Stimulated activated CD8-positive, alpha-beta memory T cell treated with anti-CD3 and anti-CD28 coated beads, Interleukin-2, amount 100 ng/mL, for 1 hour (primary cell): ENCODE measurements around the gene RELT.

Experiments used
- DNase-seq, 2 donors: peaks; one replicate each; pipeline ENCODE4 v3.0.0-alpha.2; 2020; ENCODE audit warnings: low read depth in 2 of 2

RELT gene

DNA sequence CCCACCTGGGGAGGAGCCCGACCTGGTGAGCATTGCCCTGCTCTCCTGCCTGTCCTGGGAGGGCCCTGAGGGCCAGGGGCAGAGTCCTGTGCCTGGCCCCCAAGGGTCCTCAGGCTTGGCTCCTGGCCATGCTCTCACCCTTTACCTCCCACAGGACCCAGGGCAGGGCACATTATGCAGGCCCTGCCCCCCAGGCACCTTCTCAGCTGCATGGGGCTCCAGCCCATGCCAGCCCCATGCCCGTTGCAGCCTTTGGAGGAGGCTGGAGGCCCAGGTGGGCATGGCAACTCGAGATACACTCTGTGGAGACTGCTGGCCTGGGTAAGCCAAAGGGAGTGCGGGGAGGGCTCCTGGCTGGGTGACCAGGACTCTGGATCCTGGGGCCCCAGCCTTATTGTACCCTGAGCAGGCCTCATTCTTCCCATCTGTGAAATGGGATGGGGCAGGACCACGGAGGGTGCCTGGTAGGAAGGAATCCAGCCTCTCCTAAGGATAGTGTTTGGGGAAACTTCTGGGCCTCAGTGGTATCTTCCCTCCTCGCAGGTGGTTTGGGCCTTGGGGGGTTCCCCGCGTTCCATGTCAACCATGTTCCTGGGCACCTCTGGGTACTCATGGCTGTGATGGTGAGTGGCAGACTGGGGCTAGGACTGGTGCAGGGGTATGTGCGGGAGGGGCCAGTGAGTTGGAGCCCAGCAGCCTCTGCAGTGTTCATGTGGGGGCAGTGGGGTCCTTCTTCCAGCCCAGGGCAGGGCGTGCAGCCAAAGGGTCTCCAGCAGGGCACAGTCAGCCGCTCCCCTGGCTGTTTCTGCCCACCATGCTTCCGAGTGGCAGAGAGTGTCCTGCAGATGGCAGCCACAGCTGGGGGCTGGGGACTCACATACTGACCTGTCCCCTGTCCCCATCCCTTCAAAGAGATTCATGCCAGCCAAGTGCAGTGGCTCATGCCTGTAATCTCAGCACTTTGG is 14.7 kb downstream of the RELT start:
- DNase-seq, result no peak

DNA sequence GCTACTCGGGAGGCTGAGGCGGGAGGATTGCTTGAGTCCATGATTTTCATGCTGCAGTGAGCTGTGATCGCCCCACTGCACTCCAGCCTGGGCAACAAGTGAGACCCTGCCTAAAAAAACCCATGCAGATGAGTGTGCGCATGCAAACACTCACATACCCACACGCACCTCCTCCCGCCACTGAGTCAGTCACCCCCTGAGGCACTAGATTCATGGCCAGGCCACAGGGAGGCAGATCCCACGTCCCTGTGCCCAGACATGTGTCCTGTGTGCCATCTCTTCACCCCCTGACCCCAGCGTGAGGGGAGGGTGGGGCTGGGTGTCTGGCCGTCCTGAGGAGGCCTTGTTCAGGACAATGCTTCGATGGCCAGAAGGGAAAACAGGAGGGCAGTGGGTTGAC is 15.5 kb downstream of the RELT start:
- DNase-seq, result no peak

DNA sequence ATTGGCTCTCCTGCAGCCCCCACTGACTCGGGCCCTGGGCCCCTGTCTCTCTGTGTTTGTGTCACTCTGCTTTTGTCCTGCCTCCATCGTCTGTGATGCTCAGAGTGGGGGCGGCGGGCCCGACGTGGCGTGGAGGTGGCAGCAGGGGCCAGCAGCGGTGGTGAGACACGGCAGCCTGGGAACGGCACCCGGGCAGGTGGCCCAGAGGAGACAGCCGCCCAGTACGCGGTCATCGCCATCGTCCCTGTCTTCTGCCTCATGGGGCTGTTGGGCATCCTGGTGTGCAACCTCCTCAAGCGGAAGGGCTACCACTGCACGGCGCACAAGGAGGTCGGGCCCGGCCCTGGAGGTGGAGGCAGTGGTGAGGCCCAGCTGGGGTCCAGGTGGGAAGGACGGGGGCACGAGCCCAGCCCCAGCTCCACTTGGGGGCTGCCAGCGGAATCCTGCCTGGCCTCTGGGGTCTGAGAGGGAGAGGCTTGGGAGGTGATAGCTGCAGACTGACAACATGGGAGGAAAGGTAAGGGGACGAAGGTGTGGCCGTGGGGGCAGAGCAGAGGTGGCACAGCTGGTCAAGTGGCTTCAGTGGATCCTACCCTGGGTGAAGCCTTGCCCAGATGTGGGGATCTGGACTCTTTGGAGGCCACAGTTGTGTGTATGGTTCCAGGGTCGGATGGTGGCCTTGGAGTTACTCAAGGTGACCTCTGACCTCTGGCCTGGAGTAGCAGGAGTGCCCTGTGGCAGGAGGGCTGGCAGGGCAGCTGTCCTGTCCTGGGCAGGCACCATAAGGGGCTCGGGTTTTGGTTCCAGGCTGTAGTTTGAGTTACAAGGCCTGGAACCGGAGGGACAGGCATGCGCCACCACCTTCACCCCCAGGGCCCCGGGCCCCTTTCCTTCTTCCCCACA is 16.2 kb downstream of the RELT start:
- no peak for DNase-seq

DNA sequence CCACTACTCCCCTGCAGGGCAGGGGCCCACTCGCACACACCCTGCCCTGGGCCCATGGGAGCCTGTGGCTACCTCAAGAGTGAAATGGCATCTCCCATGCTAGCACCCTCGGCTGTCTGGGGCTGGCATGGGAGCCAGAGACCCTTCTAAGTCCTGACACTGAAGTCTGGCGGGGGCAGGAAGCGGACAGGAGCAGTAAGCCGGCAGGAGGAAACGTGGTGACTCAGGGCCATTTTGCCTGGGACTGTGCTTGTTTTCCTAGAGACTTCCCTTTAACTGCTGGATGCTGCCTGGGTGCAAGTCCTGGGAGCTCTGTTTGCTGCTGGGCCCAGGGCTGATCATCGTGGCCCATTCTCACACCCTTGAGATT is 16.8 kb downstream of the RELT start:
- no peak for DNase-seq

DNA sequence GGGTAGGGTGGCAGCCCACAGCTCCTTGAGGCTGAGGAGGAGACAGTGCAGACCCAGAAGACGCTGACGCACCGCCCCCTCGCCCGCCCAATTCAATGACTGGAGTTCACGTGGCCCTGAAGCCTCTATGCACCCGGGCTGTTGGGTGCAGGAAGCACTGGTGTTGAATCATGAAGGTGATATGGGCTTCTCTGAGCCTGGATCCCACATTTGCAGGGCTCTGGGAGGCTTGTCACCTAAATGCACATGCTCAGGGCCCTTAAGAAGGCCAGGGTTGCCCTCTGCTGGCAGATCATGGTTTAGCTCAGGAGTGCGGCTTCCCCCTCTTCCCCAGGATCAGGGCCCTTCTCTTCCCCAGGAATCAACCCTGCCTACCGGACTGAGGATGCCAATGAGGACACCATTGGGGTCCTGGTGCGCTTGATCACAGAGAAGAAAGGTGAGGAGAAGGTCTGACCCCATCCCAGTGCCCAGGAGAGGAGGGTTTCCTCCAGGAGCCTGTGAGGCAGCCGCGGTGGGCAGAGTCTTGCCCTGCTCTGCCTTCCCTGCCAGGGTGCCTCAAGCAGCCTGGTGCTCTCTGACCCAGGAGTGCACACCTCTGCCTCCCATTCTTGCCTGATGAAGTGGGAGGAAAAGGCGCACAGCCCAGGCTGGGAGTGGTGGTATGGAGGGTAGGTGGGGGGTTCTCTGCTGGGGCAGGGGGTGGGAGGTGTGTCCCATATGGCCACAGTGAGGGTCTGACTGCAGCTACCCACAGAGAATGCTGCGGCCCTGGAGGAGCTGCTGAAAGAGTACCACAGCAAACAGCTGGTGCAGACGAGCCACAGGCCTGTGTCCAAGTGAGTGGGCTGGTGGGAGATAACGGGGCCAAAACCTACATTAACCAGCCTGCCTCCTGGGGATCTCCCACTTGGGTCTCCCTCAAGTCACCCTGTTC is 17.5 kb downstream of the RELT start:
- DNase-seq, result peak; percentile 26 to 38

DNA sequence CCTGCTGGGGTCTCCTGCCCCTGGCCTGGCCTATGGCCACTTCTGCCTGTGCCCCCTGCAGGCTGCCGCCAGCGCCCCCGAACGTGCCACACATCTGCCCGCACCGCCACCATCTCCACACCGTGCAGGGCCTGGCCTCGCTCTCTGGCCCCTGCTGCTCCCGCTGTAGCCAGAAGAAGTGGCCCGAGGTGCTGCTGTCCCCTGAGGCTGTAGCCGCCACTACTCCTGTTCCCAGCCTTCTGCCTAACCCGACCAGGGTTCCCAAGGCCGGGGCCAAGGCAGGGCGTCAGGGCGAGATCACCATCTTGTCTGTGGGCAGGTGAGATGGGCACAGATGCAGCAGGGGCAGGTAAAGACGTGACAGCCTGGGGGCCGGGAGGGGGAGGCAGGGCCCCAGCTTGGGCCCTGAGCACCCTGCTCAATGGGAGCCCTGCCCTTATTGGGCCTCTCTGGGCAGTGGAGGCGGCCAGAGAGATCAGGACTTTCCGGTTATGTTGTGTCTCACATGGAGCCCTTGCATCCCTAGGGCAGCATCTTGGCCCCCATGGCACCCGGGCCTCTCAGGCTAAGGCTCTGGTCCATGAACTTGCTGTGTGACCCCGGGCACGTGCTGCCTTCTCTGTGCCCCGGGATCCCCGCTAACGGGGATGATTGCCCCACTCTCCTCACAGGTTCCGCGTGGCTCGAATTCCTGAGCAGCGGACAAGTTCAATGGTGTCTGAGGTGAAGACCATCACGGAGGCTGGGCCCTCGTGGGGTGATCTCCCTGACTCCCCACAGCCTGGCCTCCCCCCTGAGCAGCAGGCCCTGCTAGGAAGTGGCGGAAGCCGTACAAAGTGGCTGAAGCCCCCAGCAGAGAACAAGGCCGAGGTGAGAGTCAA is 18.5 kb downstream of the RELT start:
- no peak for DNase-seq

DNA sequence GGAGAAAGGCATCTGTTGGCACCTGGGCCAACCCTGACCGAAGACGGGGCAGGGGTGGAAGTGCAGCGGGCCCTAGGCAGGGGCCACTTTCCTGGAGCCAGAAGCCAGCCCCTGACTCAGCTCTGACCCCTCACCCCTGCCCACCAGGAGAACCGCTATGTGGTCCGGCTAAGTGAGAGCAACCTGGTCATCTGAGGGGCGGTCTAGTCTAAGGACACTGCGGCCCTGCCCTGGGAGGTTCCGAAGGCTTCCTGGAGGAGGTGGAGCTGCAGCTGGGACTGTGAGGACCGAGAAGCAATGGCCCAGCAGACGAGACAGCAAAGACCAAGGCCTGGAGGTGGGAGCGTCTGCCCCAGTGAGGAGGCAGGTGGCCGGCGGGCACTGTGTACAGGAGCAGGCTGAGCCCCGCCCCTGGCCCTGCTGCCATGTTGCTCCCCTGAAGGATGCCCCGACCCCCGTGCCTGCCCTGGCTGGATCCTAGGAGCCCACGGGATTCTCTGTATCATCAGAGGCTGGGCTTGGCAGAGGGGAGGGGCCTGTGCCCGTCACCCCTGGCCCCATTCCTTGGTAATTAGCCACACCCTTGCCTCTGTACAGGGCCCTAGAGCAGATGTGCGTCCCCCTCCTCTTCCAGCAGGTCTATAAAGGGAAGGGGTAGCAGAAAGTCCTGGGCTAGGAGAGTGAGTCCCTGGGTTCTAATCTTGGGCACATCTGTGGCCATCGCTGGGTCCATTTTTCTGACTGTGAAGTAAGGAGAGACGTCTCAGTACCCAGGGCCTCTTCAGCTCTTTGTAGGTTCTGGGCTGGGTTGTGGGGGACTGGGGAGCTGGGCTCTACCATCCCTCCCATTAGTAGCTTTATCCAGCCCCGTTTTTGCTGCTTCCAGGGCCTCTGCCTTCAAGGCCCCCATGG is 19.4 kb downstream of the RELT start:
- no peak for DNase-seq

DNA sequence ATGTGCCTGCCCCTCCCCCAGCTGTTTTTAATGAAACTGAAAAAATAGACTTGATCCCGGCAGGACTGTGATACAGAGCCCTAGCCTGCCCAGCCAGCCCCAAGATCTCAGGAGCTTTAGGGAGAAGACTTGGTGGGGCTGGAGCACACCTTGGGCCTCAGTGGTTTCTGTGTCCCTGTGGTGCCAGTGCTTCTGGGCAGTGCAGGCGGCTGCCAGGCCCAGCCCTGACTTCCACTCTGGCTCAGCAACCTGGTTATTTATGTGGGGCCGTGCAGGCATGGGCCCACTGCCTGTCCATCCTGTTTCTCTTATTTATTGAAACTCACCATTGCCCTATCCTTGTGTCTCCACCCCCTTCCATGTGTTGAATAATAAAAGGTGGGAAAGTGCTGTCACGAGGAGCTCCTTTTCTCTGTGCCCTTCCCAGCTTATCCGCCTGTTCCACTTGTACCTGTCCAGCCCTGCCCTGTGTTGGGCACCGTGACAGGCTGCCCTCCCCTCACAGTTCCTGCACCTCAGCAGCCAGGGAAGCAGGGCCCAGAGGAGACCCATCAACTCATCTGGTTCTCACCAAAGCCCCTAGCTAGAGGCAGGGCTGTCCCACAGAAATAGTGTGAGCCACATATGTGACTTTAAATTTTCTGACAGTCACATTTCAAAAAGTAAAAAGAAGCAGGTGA is 20.2 kb downstream of the RELT start:
- DNase-seq, result no peak

DNA sequence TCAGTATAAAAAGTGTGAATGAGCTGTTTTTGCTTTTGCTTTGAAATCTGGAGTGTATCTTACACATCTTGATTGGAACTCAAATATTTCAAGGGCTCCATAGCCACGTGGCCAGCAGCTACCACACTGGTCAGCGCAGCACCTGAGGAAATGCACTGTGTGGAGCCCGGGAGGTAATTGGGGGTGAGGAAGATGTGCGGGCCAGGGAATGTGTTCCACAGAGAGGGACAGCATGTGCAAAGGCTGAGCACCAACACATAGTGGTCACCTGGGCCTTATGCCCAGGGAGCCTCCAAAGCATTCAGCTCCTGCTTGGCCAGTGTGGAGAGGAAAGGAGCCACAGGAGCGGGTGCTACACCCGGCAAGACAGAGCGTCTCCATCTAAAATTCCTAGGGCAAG is 20.8 kb downstream of the RELT start:
- DNase-seq, result no peak

DNA sequence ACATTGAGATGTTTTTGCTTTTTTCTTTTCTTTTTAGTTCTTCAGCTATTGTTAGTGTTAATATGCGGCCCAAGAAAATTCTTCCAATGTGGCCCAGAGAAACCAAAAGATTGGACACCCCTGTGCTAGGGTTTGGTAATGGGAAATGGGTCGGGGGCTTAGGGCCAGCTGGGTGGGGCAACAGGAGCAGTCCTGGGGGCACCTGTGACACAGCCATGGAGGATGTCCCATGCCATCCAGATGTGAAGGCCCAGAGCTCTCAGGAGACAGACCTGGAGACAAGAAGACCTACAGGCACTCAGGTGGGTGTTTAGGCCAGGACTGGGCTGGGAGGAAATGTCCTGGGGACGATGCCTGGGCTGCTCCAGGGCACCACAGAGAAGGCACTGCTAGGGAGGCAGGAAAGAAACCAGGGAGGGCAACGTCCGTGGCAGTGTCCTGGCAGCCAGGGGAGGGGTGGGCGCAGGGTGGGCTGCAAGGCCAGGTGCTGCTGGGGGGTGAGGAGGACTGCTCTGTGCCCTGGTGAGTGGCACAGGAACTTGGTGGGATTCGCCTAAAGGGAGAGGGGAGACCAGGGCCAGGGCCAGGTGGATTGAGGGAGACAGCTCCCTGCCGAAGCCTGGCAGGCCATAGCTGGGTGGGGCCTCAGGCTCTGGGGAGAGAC is 21.4 kb downstream of the RELT start:
- DNase-seq, result no peak

DNA sequence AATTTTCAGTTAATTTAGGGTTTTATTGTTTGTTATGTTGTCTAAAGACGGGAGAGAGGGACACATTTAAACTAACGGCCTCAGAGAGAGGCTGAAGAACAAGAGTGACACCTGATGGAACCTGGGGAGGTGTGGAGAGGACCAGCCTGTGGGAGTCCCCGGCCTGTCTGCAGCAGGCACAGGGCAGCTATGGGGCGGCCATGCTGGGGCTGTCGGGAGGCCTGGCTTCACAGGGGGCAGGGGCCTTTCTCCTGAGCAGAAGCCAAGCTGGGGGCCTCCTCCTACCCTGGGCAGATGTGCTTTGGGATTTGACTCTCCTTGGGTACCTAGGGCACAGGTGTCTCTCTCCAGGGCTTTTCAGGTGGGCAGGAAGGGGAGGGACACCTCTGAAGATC is 21.9 kb downstream of the RELT start:
- DNase-seq, result no peak

DNA sequence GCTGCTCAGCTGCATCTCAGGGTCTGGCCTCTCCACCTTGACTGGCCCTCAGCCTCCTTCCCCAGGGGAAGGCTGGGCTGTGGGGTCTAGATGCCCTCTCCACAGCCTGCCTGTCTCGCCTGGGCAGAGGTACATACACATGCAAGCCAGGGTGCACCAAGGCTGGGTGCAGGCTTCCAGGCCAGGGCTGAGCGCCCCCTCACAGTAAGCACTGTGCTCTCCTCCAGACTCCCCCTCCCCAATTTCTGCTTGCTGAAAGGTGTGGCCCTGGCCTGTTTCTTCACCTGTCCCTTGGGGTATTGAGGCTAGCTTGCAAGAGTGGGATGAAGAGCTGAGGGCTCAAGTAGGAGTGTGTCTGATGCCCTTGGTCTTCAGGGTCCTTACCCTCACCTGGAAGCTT is 22.5 kb downstream of the RELT start:
- DNase-seq, result no peak

DNA sequence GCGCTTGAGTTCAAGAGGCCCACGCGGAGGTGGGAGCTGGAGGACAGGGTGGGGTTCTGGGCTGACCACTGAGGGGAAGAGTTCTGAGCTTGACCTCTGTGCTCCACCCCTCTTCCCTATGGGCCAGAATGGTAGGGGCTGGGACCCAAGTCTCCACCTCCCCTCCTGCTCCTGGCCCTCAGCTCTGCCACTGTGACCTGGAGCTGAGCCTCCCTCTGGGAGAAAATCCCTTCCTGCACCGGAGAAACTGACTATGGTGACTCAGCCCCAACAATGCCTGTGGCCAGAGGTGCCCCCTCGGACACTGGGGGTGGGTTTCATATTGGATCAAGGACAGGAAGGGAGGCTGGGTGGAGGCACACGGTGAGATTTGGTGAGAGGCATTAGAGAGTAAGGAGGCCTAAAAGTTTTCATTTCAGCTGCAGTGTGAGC is 23.0 kb downstream of the RELT start:
- no peak for DNase-seq

DNA sequence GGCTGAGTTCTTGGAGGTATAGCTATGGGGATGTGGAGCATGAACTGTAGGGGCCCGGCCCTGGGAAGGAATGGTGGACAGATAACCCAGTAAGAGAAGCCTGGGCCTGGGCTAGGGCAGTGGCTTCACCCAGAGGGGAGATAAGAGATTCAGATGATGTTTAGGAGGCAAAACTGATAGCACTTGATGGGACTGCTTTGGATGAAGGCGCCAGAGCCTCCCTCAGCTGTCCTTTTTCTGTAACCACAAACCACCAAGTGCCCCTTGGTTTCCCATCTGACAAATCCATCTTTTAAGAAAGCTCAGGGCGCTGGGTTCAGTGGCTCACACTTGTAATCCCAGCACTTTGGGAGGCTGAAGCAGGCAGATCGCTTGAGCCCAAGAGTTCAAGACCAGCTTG is 23.4 kb downstream of the RELT start:
- no peak for DNase-seq

DNA sequence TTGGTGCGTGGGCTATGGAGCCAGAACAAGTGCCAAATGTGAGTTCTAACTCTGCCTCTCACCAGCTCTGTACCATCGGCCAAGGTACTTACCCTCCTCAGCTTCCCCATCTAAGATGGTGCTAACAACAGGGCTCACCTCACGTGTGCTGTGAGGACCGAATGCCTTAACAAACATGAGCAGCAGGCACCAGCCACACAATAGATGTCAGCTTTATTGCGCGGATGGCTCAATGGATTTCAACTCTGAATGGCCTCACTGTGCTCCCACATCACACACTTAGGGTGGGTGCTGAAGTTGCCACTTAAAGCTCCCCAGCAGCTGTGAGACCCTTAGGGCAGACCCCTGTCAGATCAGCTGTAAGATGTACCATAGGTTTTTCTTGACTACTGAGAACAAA is 24.1 kb downstream of the RELT start:
- DNase-seq, result no peak

DNA sequence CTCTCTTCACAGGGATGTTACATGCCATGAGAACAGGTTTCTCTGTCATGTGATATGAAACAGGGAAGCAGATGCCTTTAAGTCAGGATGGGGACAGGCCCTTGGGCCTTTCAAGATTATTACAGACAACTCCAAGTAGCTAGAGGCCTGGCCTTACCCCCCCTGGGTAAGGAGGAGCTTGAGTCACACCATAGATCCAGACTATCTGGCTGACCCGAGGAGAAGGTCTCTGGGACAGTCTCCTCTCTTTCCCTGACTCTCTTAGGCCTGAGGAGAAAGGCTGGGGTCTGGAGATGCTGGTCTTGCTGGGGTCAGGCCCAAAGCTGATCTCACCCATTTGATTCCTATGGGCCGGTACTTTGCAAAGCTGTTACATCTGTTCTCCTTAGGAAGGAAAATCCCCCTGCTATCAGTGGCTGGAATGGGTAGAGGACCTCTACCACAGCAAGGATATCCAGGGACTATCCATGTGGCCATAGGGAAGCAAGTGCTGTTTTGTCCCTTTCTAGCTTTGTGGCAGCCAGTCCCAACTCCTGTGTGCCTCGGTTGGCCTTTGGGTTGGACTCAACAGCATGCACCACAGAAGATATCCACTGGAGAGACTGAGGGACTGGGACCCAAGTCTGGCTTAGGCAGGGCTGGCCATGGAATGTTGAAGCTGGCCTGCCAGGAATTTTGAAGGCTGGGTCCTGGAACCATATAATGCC is 25.2 kb downstream of the RELT start:
- DNase-seq, result no peak

DNA sequence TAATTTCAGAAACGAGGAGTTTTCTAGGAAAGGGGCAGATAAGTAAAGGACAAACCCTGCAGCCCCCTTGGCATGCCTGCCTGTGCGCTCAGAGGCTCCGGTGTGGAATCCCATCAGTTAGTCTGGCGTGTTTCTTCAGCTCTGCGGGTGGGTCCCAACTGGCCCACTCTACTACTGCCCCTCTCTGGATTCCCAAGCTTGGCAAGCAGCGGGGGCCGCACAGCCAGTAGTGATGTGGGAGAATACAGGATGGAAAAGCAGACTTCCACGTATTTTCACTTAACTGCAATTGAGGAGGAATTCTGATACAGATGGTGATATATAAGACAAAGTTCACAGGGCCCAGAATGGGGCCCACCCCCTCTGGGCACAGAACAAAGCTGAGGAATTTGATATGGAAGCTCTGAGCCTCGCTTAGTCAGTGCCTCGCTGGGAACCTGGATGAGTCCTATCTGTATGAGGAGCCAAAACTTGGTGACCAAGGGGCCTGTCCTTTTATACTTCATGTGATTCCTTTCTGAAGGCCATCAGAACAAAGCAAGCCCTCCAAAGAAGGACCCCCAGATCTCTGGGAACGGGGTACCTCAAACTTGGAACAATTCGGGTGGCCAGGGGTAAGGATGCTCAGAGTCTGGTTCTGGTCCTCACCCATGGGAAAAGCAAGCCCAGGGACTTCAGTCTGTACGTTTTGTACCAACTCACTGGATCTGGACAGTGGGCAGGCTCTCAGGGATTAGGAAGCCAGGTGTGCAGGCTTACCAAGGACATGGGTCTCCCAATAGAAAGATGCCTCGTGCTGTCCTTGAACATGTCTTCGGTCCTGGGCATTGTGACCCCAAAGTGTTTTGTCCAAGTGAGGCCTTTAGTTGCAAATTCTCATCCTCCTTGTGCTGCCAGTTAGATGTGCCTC is 26.0 kb downstream of the RELT start:
- DNase-seq, result no peak
